OCI-LY7 (cell line): ENCODE data around the gene RAD51B.

ENCODE experiments used
- EZH2phosphoT487 ChIP-seq: fragments of 200-600 bp; sonication (generic); IDR thresholded peaks from 2 replicates; pipeline ENCODE4 v1.6.1; 2018; ENCODE audit warnings: low read depth, borderline replicate concordance, mild to moderate bottlenecking, mixed run types, antibody characterized with exemption, low read length, moderate library complexity, mixed read lengths
- TF ChIP-seq, protein P1 (sequence below): fragments of 200-600 bp; sonication (generic); conservative IDR thresholded peaks from 2 replicates; pipeline ENCODE4 v1.5.1; 2014; ENCODE audit warnings: mild to moderate bottlenecking, antibody characterized with exemption, low read length, moderate library complexity, mixed read lengths

DNA sequence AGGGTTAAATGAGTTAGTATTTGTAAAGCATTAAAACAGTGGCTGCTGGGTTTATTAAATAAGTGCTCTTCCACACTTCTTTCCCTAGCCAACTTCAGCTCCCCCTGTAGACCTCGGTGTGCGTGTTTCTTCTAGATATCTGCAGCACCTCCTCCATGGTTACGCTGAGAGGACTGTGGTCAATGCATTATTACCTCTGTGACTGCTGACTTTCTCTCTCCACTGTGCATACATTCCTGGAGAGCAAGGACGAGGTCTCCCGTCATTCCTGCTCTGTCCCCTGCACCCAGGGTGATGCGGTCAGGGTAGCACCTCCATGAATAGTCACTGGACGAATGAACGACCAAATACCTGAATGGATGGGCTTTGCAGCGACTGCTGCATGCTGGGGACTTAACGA, 928.7 kb downstream of the RAD51B start:
- TF ChIP-seq, protein P1, sequence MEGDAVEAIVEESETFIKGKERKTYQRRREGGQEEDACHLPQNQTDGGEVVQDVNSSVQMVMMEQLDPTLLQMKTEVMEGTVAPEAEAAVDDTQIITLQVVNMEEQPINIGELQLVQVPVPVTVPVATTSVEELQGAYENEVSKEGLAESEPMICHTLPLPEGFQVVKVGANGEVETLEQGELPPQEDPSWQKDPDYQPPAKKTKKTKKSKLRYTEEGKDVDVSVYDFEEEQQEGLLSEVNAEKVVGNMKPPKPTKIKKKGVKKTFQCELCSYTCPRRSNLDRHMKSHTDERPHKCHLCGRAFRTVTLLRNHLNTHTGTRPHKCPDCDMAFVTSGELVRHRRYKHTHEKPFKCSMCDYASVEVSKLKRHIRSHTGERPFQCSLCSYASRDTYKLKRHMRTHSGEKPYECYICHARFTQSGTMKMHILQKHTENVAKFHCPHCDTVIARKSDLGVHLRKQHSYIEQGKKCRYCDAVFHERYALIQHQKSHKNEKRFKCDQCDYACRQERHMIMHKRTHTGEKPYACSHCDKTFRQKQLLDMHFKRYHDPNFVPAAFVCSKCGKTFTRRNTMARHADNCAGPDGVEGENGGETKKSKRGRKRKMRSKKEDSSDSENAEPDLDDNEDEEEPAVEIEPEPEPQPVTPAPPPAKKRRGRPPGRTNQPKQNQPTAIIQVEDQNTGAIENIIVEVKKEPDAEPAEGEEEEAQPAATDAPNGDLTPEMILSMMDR, result no peak
- no peak for TF ChIP-seq EZH2phosphoT487
